Measurements from ENCODE around the gene EHMT1.

Gene EHMT1

GRCh38 chr9:137640862-137641261 is 22.1 kb downstream of the EHMT1 start:
- no peak overlapping the region for H3K4me3 ChIP-seq (ENCODE audit: severe bottlenecking)
- no peaks in the 10 kb centered on the region for H3K4me1 ChIP-seq (ENCODE audit: insufficient read depth, poor library complexity, severe bottlenecking)
- H3K27ac ChIP-seq (ENCODE audit: poor library complexity, severe bottlenecking), result no peak overlapping the region
- H3K36me3 ChIP-seq (ENCODE audit: low read depth), result peaks cover 18% of the 10 kb centered on the region
- ATAC-seq (ENCODE audit: low read depth) (no peak), DNase-seq (ENCODE audit: low spot score) (peak; percentile 2)
- no peaks in the 10 kb centered on the region for H3K27me3 ChIP-seq (ENCODE audit: insufficient read depth, poor library complexity, severe bottlenecking)
- TF ChIP-seq CTCF (IDR thresholded peaks at IDR 0.05; ENCODE audit: poor library complexity, severe bottlenecking), result no peak
- H3K9me3 ChIP-seq (ENCODE audit: severe bottlenecking), result no peaks in the 10 kb centered on the region

- ATAC-seq (ENCODE audit: low read depth), result no peak
- no peak for TF ChIP-seq CTCF (IDR thresholded peaks at IDR 0.05; ENCODE audit: poor library complexity, severe bottlenecking)
- peaks cover 18% of the 10 kb centered on the region for H3K36me3 ChIP-seq (ENCODE audit: low read depth)
- H3K27ac ChIP-seq (ENCODE audit: poor library complexity, severe bottlenecking), result no peak overlapping the region
- no peaks in the 10 kb centered on the region for H3K9me3 ChIP-seq (ENCODE audit: severe bottlenecking)
- H3K27me3 ChIP-seq (ENCODE audit: insufficient read depth, poor library complexity, severe bottlenecking), result no peaks in the 10 kb centered on the region
- no peak overlapping the region for H3K4me3 ChIP-seq (ENCODE audit: severe bottlenecking)
- peak; percentile 22 for DNase-seq (ENCODE audit: low spot score)
- H3K4me1 ChIP-seq (ENCODE audit: insufficient read depth, poor library complexity, severe bottlenecking), result no peaks in the 10 kb centered on the region
Observed at GRCh38 chr9:137642118-137642601, 23.4 kb downstream of the EHMT1 start.

GRCh38 chr9:137642892-137643291 is 24.1 kb downstream of the EHMT1 start:
- no peaks in the 10 kb centered on the region for H3K9me3 ChIP-seq (ENCODE audit: severe bottlenecking)
- H3K4me1 ChIP-seq (ENCODE audit: insufficient read depth, poor library complexity, severe bottlenecking), result no peaks in the 10 kb centered on the region
- DNase-seq (ENCODE audit: low spot score) (peak; percentile 7), ATAC-seq (ENCODE audit: low read depth) (no peak)
- H3K4me3 ChIP-seq (ENCODE audit: severe bottlenecking), result no peak overlapping the region
- H3K36me3 ChIP-seq (ENCODE audit: low read depth), result peaks cover 20% of the 10 kb centered on the region
- no peaks in the 10 kb centered on the region for H3K27me3 ChIP-seq (ENCODE audit: insufficient read depth, poor library complexity, severe bottlenecking)
- TF ChIP-seq CTCF (IDR thresholded peaks at IDR 0.05; ENCODE audit: poor library complexity, severe bottlenecking), result no peak
- H3K27ac ChIP-seq (ENCODE audit: poor library complexity, severe bottlenecking), result no peak overlapping the region

- Histone ChIP-seq H3K4me3 (ENCODE audit: severe bottlenecking) (no peak overlapping the region), H3K27me3 (ENCODE audit: insufficient read depth, poor library complexity, severe bottlenecking) (no peaks in the 10 kb centered on the region), H3K4me1 (ENCODE audit: insufficient read depth, poor library complexity, severe bottlenecking) (no peaks in the 10 kb centered on the region), H3K9me3 (ENCODE audit: severe bottlenecking) (no peaks in the 10 kb centered on the region), H3K36me3 (ENCODE audit: low read depth) (peaks cover 22% of the 10 kb centered on the region), H3K27ac (ENCODE audit: poor library complexity, severe bottlenecking) (no peak overlapping the region)
- ATAC-seq (ENCODE audit: low read depth) (no peak), DNase-seq (ENCODE audit: low spot score) (peak; percentile 34)
- no peak for TF ChIP-seq CTCF (IDR thresholded peaks at IDR 0.05; ENCODE audit: poor library complexity, severe bottlenecking)
Observed at GRCh38 chr9:137643921-137644320, 25.1 kb downstream of the EHMT1 start.

- ATAC-seq (ENCODE audit: low read depth) (no peak), DNase-seq (ENCODE audit: low spot score) (no peak)
- Histone ChIP-seq H3K27me3 (ENCODE audit: insufficient read depth, poor library complexity, severe bottlenecking) (no peaks in the 10 kb centered on the region), H3K9me3 (ENCODE audit: severe bottlenecking) (no peaks in the 10 kb centered on the region), H3K27ac (ENCODE audit: poor library complexity, severe bottlenecking) (no peak overlapping the region), H3K4me3 (ENCODE audit: severe bottlenecking) (no peak overlapping the region), H3K4me1 (ENCODE audit: insufficient read depth, poor library complexity, severe bottlenecking) (no peaks in the 10 kb centered on the region), H3K36me3 (ENCODE audit: low read depth) (peaks cover 22% of the 10 kb centered on the region)
- TF ChIP-seq CTCF (IDR thresholded peaks at IDR 0.05; ENCODE audit: poor library complexity, severe bottlenecking), result no peak
Observed at GRCh38 chr9:137645211-137645610, 26.4 kb downstream of the EHMT1 start.

Measured in RWPE2 (cell line).